ENCODE results near the gene MOB3C.

The MOB3C gene

DNA sequence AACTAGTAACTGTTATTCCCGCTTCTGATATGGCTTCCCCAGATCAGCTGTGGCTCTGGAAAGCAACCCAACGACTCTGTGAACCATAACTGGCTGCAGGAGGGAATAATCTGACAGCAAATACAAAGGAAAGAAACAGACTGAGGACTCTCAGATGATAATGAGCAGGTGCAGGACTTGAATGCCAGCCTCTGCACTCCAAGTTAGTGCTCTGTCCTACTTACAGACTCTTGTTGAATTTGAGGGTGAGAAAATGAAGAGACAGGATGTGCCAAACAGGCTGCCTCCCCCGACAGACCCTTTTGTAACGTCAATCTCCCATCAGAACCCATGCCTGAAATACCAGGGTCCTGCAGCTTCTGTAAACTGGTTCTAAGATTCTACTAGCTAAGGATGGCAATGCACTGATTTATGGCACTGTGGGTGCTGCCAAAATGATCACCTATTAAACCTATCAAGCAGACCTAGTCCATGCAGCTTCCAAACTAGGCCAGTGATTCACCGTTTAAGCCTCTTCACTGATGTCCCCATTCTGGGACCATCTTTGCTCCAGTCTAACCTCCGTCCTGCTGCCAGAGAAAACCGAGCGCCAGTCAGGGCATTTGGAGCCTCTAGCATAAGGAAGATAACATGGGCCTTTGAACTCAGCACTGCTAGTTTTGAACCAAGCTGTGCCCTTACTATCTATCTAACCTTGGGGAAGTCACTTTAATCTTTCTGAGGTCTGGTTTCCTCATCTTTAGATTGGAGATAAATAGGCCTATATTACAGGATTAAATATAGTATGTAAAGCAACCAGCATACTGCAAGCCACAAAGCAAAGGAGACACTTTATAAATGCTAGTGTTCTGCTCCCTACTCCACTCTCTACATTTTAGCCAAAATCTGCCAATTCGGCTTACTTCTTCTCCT lies 17.3 kb downstream of the MOB3C start:
- Histone ChIP-seq H4K20me1 (peaks cover 20% of the 10 kb centered on the region; the same call in 1 of the 2 replicates), H3K4me1 (peaks cover 55% of the 10 kb centered on the region), H3K27ac (no peak overlapping the region), H3K9me3 (no peaks in the 10 kb centered on the region), H3K4me2 (no peak overlapping the region), H3K4me3 (no peak overlapping the region), H3K36me3 (no peaks in the 10 kb centered on the region), H3K27me3 (no peaks in the 10 kb centered on the region), H3K9ac (no peak overlapping the region)
- TF ChIP-seq Cebpa-rat (IDR thresholded peaks at IDR 0.05) = no peak

DNA sequence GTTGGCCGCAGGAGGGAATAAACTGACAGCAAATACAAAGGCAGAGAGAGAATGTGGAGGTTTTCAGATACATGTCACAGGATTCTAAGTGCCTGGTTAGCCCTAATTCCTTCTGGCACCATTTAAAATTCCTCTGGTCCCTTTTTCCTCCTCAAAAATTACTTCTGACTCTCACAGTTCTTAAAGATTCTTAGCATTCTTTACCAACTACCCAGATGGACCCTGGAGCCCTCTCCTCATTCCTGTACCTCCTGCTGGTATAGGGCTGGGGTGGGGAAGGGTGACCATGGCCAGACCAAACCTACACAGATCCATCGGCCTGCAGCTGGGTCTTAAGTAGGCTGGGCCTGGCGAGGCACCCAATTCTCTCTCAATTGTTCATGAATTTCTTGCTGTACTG lies 19.8 kb downstream of the MOB3C start:
- Histone ChIP-seq H3K27me3 (no peaks in the 10 kb centered on the region), H3K4me2 (no peak overlapping the region), H3K4me1 (peaks cover 43% of the 10 kb centered on the region), H4K20me1 (0 out of 2 replicates have a peak, but pooled peaks cover 20% of the 10 kb centered on the region), H3K9ac (no peak overlapping the region), H3K27ac (no peak overlapping the region), H3K4me3 (no peak overlapping the region), H3K36me3 (peaks cover 24% of the 10 kb centered on the region), H3K9me3 (no peaks in the 10 kb centered on the region)
- TF ChIP-seq Cebpa-rat (IDR thresholded peaks at IDR 0.05) = no peak

DNA sequence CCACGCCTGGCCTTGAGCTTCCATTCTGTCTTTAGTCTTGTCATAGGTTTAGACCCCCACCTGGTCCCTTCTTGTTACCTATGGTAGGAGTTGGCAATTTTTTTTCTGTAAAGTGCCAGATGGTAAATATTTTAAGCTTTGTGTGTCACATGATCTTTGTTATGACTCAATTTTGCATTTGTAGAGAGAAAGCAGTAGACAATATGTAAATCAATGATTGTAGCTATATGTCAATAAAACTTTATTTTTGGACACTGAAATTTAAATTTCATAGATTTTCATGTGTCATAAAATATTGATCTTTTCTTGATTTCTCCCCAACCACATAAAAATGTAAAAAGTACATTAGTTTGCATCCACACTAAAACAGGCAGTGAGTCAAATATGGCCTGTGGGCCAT lies 20.6 kb downstream of the MOB3C start:
- TF ChIP-seq Cebpa-rat (IDR thresholded peaks at IDR 0.05) = no peak
- H3K36me3 ChIP-seq = peaks cover 32% of the 10 kb centered on the region
- no peak overlapping the region for H3K9ac ChIP-seq
- H3K9me3 ChIP-seq = no peaks in the 10 kb centered on the region
- H3K27me3 ChIP-seq = no peaks in the 10 kb centered on the region
- no peak overlapping the region for H3K4me2 ChIP-seq
- H3K27ac ChIP-seq = no peak overlapping the region
- no peak overlapping the region for H3K4me3 ChIP-seq
- H3K4me1 ChIP-seq = peaks cover 37% of the 10 kb centered on the region
- 0 out of 2 replicates have a peak, but pooled peaks cover 20% of the 10 kb centered on the region for H4K20me1 ChIP-seq

DNA sequence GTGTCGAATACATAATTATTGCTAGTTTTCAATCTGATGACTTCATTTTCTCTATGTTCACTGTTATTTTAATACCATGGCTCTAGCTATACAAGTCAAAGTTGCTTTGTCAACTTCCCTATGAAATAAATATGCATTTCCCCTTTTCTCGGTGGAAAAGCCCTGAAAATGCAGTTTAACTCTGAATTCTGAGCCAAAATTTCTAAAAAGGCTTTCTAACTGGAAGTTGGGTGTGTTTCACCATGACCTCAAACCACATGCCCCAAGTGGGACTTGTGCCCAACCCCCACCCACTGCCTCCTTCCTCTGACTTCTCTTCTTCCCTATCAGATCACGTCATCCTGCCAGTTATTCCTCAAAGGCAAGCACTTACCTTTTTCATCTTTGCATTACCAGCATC lies 21.5 kb downstream of the MOB3C start:
- Histone ChIP-seq H3K36me3 (peaks cover 41% of the 10 kb centered on the region), H3K9me3 (no peaks in the 10 kb centered on the region), H3K4me3 (no peak overlapping the region), H4K20me1 (0 out of 2 replicates have a peak, but pooled peaks cover 20% of the 10 kb centered on the region), H3K27ac (no peak overlapping the region), H3K27me3 (no peaks in the 10 kb centered on the region), H3K4me2 (peak overlapping the region; percentile 75), H3K4me1 (peaks cover 31% of the 10 kb centered on the region), H3K9ac (no peak overlapping the region)
- no peak for TF ChIP-seq Cebpa-rat (IDR thresholded peaks at IDR 0.05)

DNA sequence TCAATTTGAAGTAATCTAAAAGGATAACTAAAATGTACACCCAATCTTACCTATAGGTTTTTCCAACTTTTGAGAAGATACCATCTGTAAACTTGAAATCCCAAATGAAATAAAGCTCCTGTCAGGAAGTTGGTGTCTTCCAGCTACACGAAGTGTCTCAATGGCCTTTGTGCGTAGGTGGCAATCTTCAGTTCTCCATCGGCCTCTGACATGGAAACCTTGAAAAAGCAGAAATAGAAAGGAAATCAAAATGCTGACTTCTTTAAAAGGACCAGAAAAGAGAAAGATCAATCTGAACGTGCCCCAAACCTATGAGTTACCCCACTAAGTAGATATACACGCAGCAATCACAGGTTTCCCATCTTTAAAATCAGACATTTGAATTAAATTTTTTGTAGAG lies 22.5 kb downstream of the MOB3C start:
- TF ChIP-seq Cebpa-rat (IDR thresholded peaks at IDR 0.05) = no peak
- H3K9ac ChIP-seq = no peak overlapping the region
- H3K4me2 ChIP-seq = no peak overlapping the region
- H3K27me3 ChIP-seq = no peaks in the 10 kb centered on the region
- no peak overlapping the region for H3K4me3 ChIP-seq
- peaks cover 2% of the 10 kb centered on the region; the same call in 1 of the 2 replicates for H3K9me3 ChIP-seq
- no peak overlapping the region for H3K27ac ChIP-seq
- peaks cover 51% of the 10 kb centered on the region for H3K36me3 ChIP-seq
- H3K4me1 ChIP-seq = peaks cover 21% of the 10 kb centered on the region
- H4K20me1 ChIP-seq = 0 out of 2 replicates have a peak, but pooled peaks cover 20% of the 10 kb centered on the region

DNA sequence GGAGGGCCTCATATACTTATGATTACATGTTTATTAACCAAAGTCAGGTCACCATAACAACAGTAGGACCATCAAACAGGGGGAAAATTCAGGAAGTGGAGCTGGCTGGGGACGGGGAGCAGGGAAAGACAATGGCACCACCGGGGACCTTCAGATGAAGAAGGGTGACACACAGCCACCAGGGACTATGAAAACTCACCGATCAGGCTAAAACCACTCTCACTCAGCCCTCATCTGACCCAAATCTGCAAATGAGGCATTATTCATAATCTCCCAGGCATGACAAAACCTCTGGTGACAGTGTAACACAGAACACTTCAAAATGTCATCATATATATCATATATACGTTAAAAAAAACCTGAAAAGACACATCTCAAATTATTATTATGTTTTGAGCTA lies 23.8 kb downstream of the MOB3C start:
- Histone ChIP-seq H3K27me3 (no peaks in the 10 kb centered on the region), H3K4me3 (no peak overlapping the region), H3K9ac (no peak overlapping the region), H3K36me3 (peaks cover 56% of the 10 kb centered on the region), H3K4me1 (peaks cover 19% of the 10 kb centered on the region), H3K27ac (no peak overlapping the region), H3K9me3 (peaks cover 3% of the 10 kb centered on the region; the same call in 1 of the 2 replicates), H3K4me2 (no peak overlapping the region), H4K20me1 (0 out of 2 replicates have a peak, but pooled peaks cover 14% of the 10 kb centered on the region)
- no peak for TF ChIP-seq Cebpa-rat (IDR thresholded peaks at IDR 0.05)

DNA sequence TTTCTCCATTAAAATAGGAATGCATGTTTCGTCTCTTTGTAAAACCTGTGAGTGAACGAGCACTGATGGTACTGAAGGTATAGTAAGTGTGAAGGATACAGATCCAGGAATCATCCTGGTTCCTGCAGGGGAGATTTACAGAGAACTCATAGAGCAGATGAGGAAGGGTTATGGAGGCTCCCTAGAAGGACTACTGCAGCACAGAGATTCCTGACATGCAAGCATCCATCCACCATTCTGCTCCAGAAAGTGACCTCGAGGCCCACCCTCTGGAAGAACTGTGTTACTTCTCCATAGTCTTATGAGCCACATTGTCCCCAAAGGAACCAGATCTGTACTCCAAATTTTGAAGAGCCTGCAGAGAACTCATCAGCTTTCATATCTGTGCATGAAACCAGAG lies 27.1 kb downstream of the MOB3C start:
- Histone ChIP-seq H4K20me1 (0 out of 2 replicates have a peak, but pooled peaks cover under 1% of the 10 kb centered on the region), H3K9me3 (peaks cover 3% of the 10 kb centered on the region; the same call in 1 of the 2 replicates), H3K9ac (no peak overlapping the region), H3K27me3 (no peaks in the 10 kb centered on the region), H3K36me3 (peaks cover 87% of the 10 kb centered on the region), H3K4me2 (no peak overlapping the region), H3K4me3 (no peak overlapping the region), H3K4me1 (peaks cover 4% of the 10 kb centered on the region), H3K27ac (no peak overlapping the region)
- no peak for TF ChIP-seq Cebpa-rat (IDR thresholded peaks at IDR 0.05)

DNA sequence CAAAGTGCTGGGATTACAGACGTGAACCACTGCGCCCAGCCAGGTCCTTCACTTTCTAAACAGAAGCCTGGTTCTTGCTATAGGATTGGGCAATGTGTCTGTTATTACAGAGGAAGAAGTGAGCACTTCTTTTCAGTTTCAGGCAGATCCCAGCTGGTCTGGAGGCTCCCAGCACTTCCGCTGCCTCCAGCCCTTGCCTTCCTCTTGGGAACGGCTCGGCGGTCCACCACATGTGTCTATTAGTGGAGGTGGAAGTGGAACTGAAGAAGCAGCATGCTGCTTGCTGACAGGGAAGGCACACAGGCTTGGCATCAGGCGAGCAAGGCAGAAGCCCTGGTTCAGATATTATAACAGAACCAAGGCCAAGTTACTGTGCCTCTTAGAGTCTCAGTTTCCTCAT lies 29.5 kb downstream of the MOB3C start:
- H3K27ac ChIP-seq = no peak overlapping the region
- TF ChIP-seq Cebpa-rat (IDR thresholded peaks at IDR 0.05) = no peak
- H3K4me1 ChIP-seq = no peaks in the 10 kb centered on the region
- H3K4me2 ChIP-seq = no peak overlapping the region
- H3K9me3 ChIP-seq = peaks cover 3% of the 10 kb centered on the region; the same call in 1 of the 2 replicates
- no peak overlapping the region for H3K9ac ChIP-seq
- no peak overlapping the region for H3K4me3 ChIP-seq
- peaks cover 90% of the 10 kb centered on the region for H3K36me3 ChIP-seq
- no peaks in the 10 kb centered on the region for H4K20me1 ChIP-seq
- H3K27me3 ChIP-seq = no peaks in the 10 kb centered on the region

DNA sequence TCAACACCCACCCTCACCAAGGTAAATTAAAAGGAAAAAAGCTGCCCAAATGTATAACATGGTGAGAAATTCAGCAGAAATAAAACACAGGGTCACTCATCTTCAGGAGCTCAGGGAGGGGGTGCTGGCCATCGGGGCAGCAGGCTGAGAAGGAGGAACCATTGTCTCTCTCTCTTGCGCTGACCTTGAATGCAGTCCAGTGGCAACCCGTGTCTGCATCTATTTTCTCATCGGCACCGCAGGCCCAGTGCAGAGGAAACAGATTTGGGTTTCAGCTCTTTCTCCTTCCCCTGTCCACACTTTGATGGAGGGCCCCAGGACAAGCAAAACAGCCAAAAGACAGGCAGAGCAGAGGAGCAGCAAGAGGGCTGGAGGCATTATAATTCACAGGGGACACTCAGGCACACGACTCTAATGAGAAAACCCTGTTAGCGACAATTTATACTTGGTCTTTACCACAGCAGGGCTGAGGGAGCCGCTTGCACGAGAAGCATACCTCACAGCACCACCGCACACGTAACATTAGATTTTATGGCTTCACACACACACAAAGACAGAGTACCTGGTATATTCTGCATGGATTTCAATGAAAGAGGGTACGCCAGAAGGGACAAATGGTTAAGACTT lies 31.2 kb downstream of the MOB3C start:
- H3K9me3 ChIP-seq = peaks cover 3% of the 10 kb centered on the region; the same call in 1 of the 2 replicates
- H3K27me3 ChIP-seq = no peaks in the 10 kb centered on the region
- H3K4me3 ChIP-seq = no peak overlapping the region
- H3K36me3 ChIP-seq = peaks cover 90% of the 10 kb centered on the region
- no peak overlapping the region for H3K4me2 ChIP-seq
- no peaks in the 10 kb centered on the region for H4K20me1 ChIP-seq
- no peak overlapping the region for H3K9ac ChIP-seq
- H3K4me1 ChIP-seq = no peaks in the 10 kb centered on the region
- no peak for TF ChIP-seq Cebpa-rat (IDR thresholded peaks at IDR 0.05)
- H3K27ac ChIP-seq = no peak overlapping the region

DNA sequence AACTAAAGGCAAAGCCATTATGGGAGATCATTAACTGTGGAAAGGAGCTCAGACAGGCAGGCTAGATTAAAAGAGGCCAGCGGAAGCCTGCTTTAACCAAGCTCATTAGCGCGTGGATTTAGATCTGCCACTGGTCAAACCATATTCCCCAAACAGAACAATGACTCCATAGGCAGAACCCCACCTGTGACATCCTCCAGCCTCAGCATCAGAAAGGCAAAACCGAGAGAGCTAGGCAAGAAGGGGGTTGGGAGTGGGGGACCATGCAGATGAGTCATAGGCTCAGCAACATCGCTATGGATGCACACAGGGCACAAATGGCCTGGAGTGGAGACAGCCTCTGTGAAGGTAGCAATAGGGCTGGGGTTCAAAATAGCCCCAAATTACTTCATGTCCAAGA lies 33.1 kb downstream of the MOB3C start:
- no peaks in the 10 kb centered on the region for H3K27me3 ChIP-seq
- no peak for TF ChIP-seq Cebpa-rat (IDR thresholded peaks at IDR 0.05)
- H3K9me3 ChIP-seq = no peaks in the 10 kb centered on the region
- H3K4me1 ChIP-seq = no peaks in the 10 kb centered on the region
- H3K27ac ChIP-seq = no peak overlapping the region
- H3K4me2 ChIP-seq = no peak overlapping the region
- no peaks in the 10 kb centered on the region for H4K20me1 ChIP-seq
- no peak overlapping the region for H3K4me3 ChIP-seq
- H3K9ac ChIP-seq = no peak overlapping the region
- H3K36me3 ChIP-seq = peaks cover 92% of the 10 kb centered on the region

Data from BLaER1 (cell line).